Neural progenitor cell (in vitro differentiated cells): Measurements from ENCODE around the gene DYNC1I2.

Experiments used
- CTCF ChIP-seq: fragments of 200-600 bp; sonication (generic); IDR thresholded peaks from 2 replicates; pipeline ENCODE4 v1.5.1; 2017; ENCODE audit warnings: antibody characterized with exemption, mild to moderate bottlenecking
- EZH2 ChIP-seq: fragments of 200-600 bp; sonication (generic); IDR thresholded peaks from 2 replicates; pipeline ENCODE4 v1.6.1; 2017; ENCODE audit warnings: antibody characterized with exemption, mild to moderate bottlenecking, moderate library complexity

- no peak for TF ChIP-seq CTCF
- no peak for TF ChIP-seq EZH2
Observed at GRCh38 chr2:171785450-171785849, 98.2 kb downstream of the DYNC1I2 start.
